Omental fat pad (tissue), 4 donors: Measurements from ENCODE around the gene ATP5F1E. TPM values are rescaled to one million over a fixed set of nuclear protein-coding genes. Genes with fewer than 3 reads are reported as not detected.
"Not testable (repeated sequence)": the region's sequence is repeated elsewhere in the genome, so short reads cannot be mapped to it uniquely, and the experiment has no call there.

Source experiments
- ATAC-seq: fragments of 150-250 bp; one replicate; pipeline ENCODE4 v1.9.1; 2016; ENCODE audit warnings: mild to moderate bottlenecking, moderate library complexity; ENCODE audit not compliant: low FRiP score
- DNase-seq: peaks from one replicate; pipeline ENCODE4 v3.0.0-alpha.2; 2019; ENCODE audit warnings: low spot score
- CTCF ChIP-seq, 3 donors: fragments of 450-650 bp; IDR thresholded peaks; one replicate each; pipeline ENCODE4 v1.5.1; 2016 to 2017; ENCODE audit warnings: antibody characterized with exemption in 3 of 3, mild to moderate bottlenecking in 3 of 3, moderate library complexity in 2 of 3
- total RNA-seq, 4 donors: library from RNA; depleted of rRNA; stranded (reverse); fragments of >200 nt; gene quantifications; one replicate each; pipeline ENCODE4 v1.1.0, GENCODE V29; 2016

ATP5F1E gene
- total RNA-seq, 4 donors from 2014 or later = 33.4 to 46.4 (median 37.5) TPM

- DNase-seq (no peak), ATAC-seq (no peak)
- no peak for TF ChIP-seq CTCF (IDR thresholded peaks at IDR 0.05)
Measured at GRCh38 chr20:58984691-58985090, 47.4 kb downstream of the ATP5F1E start.

GRCh38 chr20:58983115-58983468, 49.0 kb downstream of the ATP5F1E start:
- ATAC-seq = not testable (repeated sequence)

GRCh38 chr20:58982406-58983114, 49.6 kb downstream of the ATP5F1E start:
- TF ChIP-seq CTCF (IDR thresholded peaks at IDR 0.05) = no peak
- DNase-seq (no peak), ATAC-seq (no peak)

More at GRCh38 chr20:58983115-58983468, 49.0 kb downstream of the ATP5F1E start:
- not testable (repeated sequence) for DNase-seq

GRCh38 chr20:58981628-58982364, 50.3 kb downstream of the ATP5F1E start:
- ATAC-seq = no peak

GRCh38 chr20:58980711-58981627, 51.2 kb downstream of the ATP5F1E start, which contains the start of gene NELFCD:
Gene NELFCD (plus strand): TSS chr20:58981256. CDS start chr20:58981310, 54 bp downstream.
- DNase-seq (peak; percentile 53), ATAC-seq (peak; percentile 93)
- no peak for TF ChIP-seq CTCF (IDR thresholded peaks at IDR 0.05)

More at GRCh38 chr20:58981628-58982364, 50.3 kb downstream of the ATP5F1E start:
- no peak for DNase-seq
- TF ChIP-seq CTCF (IDR thresholded peaks at IDR 0.05) = no peak

- DNase-seq = no peak
- TF ChIP-seq CTCF (IDR thresholded peaks at IDR 0.05) = no peak
- no peak for ATAC-seq
Measured at GRCh38 chr20:58978351-58979190, 53.6 kb downstream of the ATP5F1E start.
